Endothelial cell (in vitro differentiated cells): ENCODE data around the gene KRT80. TPM values are rescaled to one million over a fixed set of nuclear protein-coding genes. Genes with fewer than 3 reads are reported as not detected.
A peak's percentile ranks its signal among the peaks of the same experiment; 100 is the strongest.

Experiments used
- DNase-seq: peaks from one replicate; pipeline ENCODE4 v3.0.0; 2021; ENCODE audit warnings: low spot score
- H3K27ac Mint-ChIP-seq: one replicate; pipeline ENCODE4 v1.8.0; 2021; ENCODE audit warnings: mixed read lengths, inconsistent platforms; ENCODE audit not compliant: unreplicated experiment
- H3K27me3 Mint-ChIP-seq: one replicate; pipeline ENCODE4 v1.8.0; 2021; ENCODE audit warnings: mild to moderate bottlenecking, moderate library complexity, mixed read lengths, inconsistent platforms; ENCODE audit not compliant: unreplicated experiment
- H3K36me3 Mint-ChIP-seq: one replicate; pipeline ENCODE4 v1.8.0; 2021; ENCODE audit warnings: mild to moderate bottlenecking, low read depth, mixed read lengths, inconsistent platforms; ENCODE audit not compliant: unreplicated experiment
- H3K4me1 Mint-ChIP-seq: one replicate; pipeline ENCODE4 v1.8.0; 2021; ENCODE audit warnings: mild to moderate bottlenecking, mixed read lengths, inconsistent platforms; ENCODE audit not compliant: unreplicated experiment
- H3K4me3 Mint-ChIP-seq: one replicate; pipeline ENCODE4 v1.8.0; 2021; ENCODE audit warnings: mild to moderate bottlenecking, mixed read lengths, inconsistent platforms; ENCODE audit not compliant: unreplicated experiment
- H3K9me3 Mint-ChIP-seq: one replicate; pipeline ENCODE4 v1.8.0; 2021; ENCODE audit warnings: mixed read lengths, inconsistent platforms; ENCODE audit not compliant: unreplicated experiment
- CTCF ChIP-seq: fragments of 200-600 bp; sonication (generic); IDR thresholded peaks from one replicate; pipeline ENCODE4 v1.5.0; 2021; ENCODE audit warnings: antibody characterized with exemption; ENCODE audit not compliant: unreplicated experiment
- total RNA-seq: library from RNA; stranded (reverse); fragmentation: NEBNext Ultra II Directional; extraction: Animal tissue kit (Norgen Biotek cat#: 25700); gene quantifications from one replicate; pipeline ENCODE4 v1.2.1, GENCODE V29; 2021; ENCODE audit not compliant: unreplicated experiment

Gene KRT80
- total RNA-seq, 1 donor from 2014 or later: 1.5 TPM

GRCh38 chr12:52126605-52127578 is 64.9 kb downstream of the KRT80 start:
- peaks cover 57% of the 10 kb centered on the region for H3K4me1 Mint-ChIP-seq
- peaks cover 7% of the 10 kb centered on the region for H3K27me3 Mint-ChIP-seq
- H3K9me3 Mint-ChIP-seq: no peaks in the 10 kb centered on the region
- H3K27ac Mint-ChIP-seq: peak overlapping the region; percentile 86
- TF ChIP-seq CTCF: no peak
- no peak overlapping the region for H3K4me3 Mint-ChIP-seq
- peaks cover 4% of the 10 kb centered on the region for H3K36me3 Mint-ChIP-seq
- peak; percentile 57 for DNase-seq

- Mint-ChIP-seq H3K4me3 (no peak overlapping the region), H3K27ac (peak overlapping the region; percentile 86), H3K9me3 (no peaks in the 10 kb centered on the region), H3K36me3 (no peaks in the 10 kb centered on the region), H3K4me1 (peaks cover 57% of the 10 kb centered on the region), H3K27me3 (peaks cover 7% of the 10 kb centered on the region)
- no peak for DNase-seq
- no peak for TF ChIP-seq CTCF
These were observed 65.7 kb downstream of the KRT80 start for GRCh38 chr12:52126050-52126604.

GRCh38 chr12:52125476-52125900 is 66.3 kb downstream of the KRT80 start:
- Mint-ChIP-seq H3K9me3 (no peaks in the 10 kb centered on the region), H3K4me3 (peak overlapping the region; percentile 59), H3K36me3 (no peaks in the 10 kb centered on the region), H3K27ac (peak overlapping the region; percentile 86), H3K27me3 (peaks cover 6% of the 10 kb centered on the region), H3K4me1 (peaks cover 57% of the 10 kb centered on the region)
- no peak for TF ChIP-seq CTCF
- no peak for DNase-seq

GRCh38 chr12:52123487-52124186 is 68.2 kb downstream of the KRT80 start:
- no peak for DNase-seq
- no peak overlapping the region for H3K4me3 Mint-ChIP-seq
- H3K36me3 Mint-ChIP-seq: no peaks in the 10 kb centered on the region
- peaks cover 4% of the 10 kb centered on the region for H3K27me3 Mint-ChIP-seq
- TF ChIP-seq CTCF: no peak
- no peaks in the 10 kb centered on the region for H3K9me3 Mint-ChIP-seq
- H3K27ac Mint-ChIP-seq: no peak overlapping the region
- H3K4me1 Mint-ChIP-seq: peaks cover 61% of the 10 kb centered on the region
